ENCODE measurements around the gene CLCN7. TPM values are rescaled to one million over a fixed set of nuclear protein-coding genes. Genes with fewer than 3 reads are reported as not detected.
"Not testable (repeated sequence)": the region's sequence is repeated elsewhere in the genome, so short reads cannot be mapped to it uniquely, and the experiment has no call there.

The CLCN7 gene
- total RNA-seq, 1 experiment from 2014 or later, result 110 TPM

GRCh38 chr16:1441391-1441829 lies 33.4 kb downstream of the CLCN7 start:
- Histone ChIP-seq H3K4me2 (no peak overlapping the region), H3K4me1 (replicated peaks; ENCODE audit: insufficient read depth) (no peaks in the 10 kb centered on the region), H3K36me3 (ENCODE audit: low read depth) (no peaks in the 10 kb centered on the region), H3K27ac (no peak overlapping the region), H4K20me1 (ENCODE audit: insufficient read depth) (no peaks in the 10 kb centered on the region), H3K4me3 (no peak overlapping the region), H3K79me2 (ENCODE audit: low read depth) (no peaks in the 10 kb centered on the region), H2AFZ (no peak overlapping the region), H3K27me3 (ENCODE audit: insufficient read depth, low read depth) (no peaks in the 10 kb centered on the region), H3K9me3 (ENCODE audit: insufficient read depth, low read depth) (no peaks in the 10 kb centered on the region), H3F3A (ENCODE audit: insufficient read depth, low read depth) (no peaks in the 10 kb centered on the region), H3K9me2 (ENCODE audit: insufficient read depth) (no peaks in the 10 kb centered on the region)
- no TSS peak for BruUV-seq (replicated peaks)
- ChIA-PET POLR2A (ENCODE audit: unreplicated experiment) (no interaction called here), CTCF (interaction anchor here (0.5 kb wide), 1 partner anchor 382 kb away, joined by 6 read pairs; no protein-coding TSS in a partner anchor)
- TF ChIP-seq, protein P1, sequence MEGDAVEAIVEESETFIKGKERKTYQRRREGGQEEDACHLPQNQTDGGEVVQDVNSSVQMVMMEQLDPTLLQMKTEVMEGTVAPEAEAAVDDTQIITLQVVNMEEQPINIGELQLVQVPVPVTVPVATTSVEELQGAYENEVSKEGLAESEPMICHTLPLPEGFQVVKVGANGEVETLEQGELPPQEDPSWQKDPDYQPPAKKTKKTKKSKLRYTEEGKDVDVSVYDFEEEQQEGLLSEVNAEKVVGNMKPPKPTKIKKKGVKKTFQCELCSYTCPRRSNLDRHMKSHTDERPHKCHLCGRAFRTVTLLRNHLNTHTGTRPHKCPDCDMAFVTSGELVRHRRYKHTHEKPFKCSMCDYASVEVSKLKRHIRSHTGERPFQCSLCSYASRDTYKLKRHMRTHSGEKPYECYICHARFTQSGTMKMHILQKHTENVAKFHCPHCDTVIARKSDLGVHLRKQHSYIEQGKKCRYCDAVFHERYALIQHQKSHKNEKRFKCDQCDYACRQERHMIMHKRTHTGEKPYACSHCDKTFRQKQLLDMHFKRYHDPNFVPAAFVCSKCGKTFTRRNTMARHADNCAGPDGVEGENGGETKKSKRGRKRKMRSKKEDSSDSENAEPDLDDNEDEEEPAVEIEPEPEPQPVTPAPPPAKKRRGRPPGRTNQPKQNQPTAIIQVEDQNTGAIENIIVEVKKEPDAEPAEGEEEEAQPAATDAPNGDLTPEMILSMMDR (conservative IDR thresholded peaks at IDR 0.05), result no peak
- TF ChIP-seq EZH2 (IDR thresholded peaks at IDR 0.05; ENCODE audit: low read depth), result no peak
- intact Hi-C loops (cut with micrococcal nuclease; ENCODE audit: unreplicated experiment), result no loop called here
- DNase-seq, result no peak

- H2AFZ ChIP-seq; H3K9me2 ChIP-seq (ENCODE audit: insufficient read depth); H3K27me3 ChIP-seq (ENCODE audit: insufficient read depth, low read depth); H3K4me2 ChIP-seq; H3K27ac ChIP-seq; H3K79me2 ChIP-seq (ENCODE audit: low read depth); H3K36me3 ChIP-seq (ENCODE audit: low read depth); intact Hi-C loops (cut with micrococcal nuclease; ENCODE audit: unreplicated experiment); H4K20me1 ChIP-seq (ENCODE audit: insufficient read depth); H3F3A ChIP-seq (ENCODE audit: insufficient read depth, low read depth); BruUV-seq (replicated peaks); H3K4me3 ChIP-seq; DNase-seq; H3K9me3 ChIP-seq (ENCODE audit: insufficient read depth, low read depth); POLR2A ChIA-PET (ENCODE audit: unreplicated experiment); H3K4me1 ChIP-seq (replicated peaks; ENCODE audit: insufficient read depth): not testable (repeated sequence)
- CTCF ChIA-PET, result interaction anchor here (0.7 kb wide), 1 partner anchor 1089 kb away, joined by 12 read pairs; no protein-coding TSS in a partner anchor
Measured at GRCh38 chr16:1439699-1440074, 35.1 kb downstream of the CLCN7 start.

GRCh38 chr16:1439058-1439698 lies 35.6 kb downstream of the CLCN7 start:
- Histone ChIP-seq H3K36me3 (ENCODE audit: low read depth) (no peaks in the 10 kb centered on the region), H3K27me3 (ENCODE audit: insufficient read depth, low read depth) (no peaks in the 10 kb centered on the region), H3K4me2 (no peak overlapping the region), H2AFZ (no peak overlapping the region), H3K79me2 (ENCODE audit: low read depth) (no peaks in the 10 kb centered on the region), H3F3A (ENCODE audit: insufficient read depth, low read depth) (no peaks in the 10 kb centered on the region), H3K27ac (no peak overlapping the region), H4K20me1 (ENCODE audit: insufficient read depth) (no peaks in the 10 kb centered on the region), H3K9me3 (ENCODE audit: insufficient read depth, low read depth) (no peaks in the 10 kb centered on the region), H3K9me2 (ENCODE audit: insufficient read depth) (no peaks in the 10 kb centered on the region), H3K4me3 (no peak overlapping the region), H3K4me1 (replicated peaks; ENCODE audit: insufficient read depth) (no peaks in the 10 kb centered on the region)
- CTCF ChIA-PET, result interaction anchor here (0.7 kb wide), 1 partner anchor 1090 kb away, joined by 12 read pairs; no protein-coding TSS in a partner anchor
- no TSS peak for BruUV-seq (replicated peaks)
- intact Hi-C loops (cut with micrococcal nuclease; ENCODE audit: unreplicated experiment), result no loop called here
- POLR2A ChIA-PET (ENCODE audit: unreplicated experiment), result no interaction called here
- no peak for DNase-seq
- TF ChIP-seq EZH2 (IDR thresholded peaks at IDR 0.05; ENCODE audit: low read depth), result no peak
- TF ChIP-seq, protein P1 (conservative IDR thresholded peaks at IDR 0.05), result no peak

All from PC-9 (cell line).